ENCODE measurements around the gene CTNS.
A peak's percentile ranks its signal among the peaks of the same experiment; 100 is the strongest.

Gene CTNS

GRCh38 chr17:3626831-3627768, 9.5 kb upstream of the CTNS start:
- DNase-seq = no peak

DNA sequence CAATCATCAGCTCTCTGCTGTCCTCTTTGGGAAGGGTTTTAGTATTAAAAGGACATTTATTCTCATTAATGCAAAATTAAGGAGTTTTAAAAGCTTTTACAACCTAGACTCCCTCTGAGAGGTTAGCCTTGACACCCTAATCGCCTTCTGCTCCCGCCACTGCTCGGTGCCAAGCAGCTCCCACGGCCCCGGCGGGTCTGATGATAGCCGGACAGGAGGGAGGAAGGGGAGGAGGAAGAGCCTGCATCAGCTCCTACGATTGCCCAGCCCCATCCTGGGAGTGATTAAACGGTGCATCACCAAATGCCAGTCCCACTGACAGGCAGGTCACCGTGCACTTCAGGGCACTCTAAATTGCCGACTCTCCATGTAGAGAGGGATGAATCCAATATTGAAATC, 8.8 kb upstream of the CTNS start:
- DNase-seq = no peak

GRCh38 chr17:3630781-3631180, 5.8 kb upstream of the CTNS start:
- DNase-seq = no peak

GRCh38 chr17:3632287-3632686, 4.3 kb upstream of the CTNS start:
- no peak for DNase-seq

- peak in 1 of 2 experiments; percentile 67 for DNase-seq
Measured at GRCh38 chr17:3635474-3636153, 946 bp upstream of the CTNS start.

- peak in 1 of 2 experiments; percentile 18 for DNase-seq
Measured at GRCh38 chr17:3636908-3637373, 381 bp downstream of the CTNS start.

DNA sequence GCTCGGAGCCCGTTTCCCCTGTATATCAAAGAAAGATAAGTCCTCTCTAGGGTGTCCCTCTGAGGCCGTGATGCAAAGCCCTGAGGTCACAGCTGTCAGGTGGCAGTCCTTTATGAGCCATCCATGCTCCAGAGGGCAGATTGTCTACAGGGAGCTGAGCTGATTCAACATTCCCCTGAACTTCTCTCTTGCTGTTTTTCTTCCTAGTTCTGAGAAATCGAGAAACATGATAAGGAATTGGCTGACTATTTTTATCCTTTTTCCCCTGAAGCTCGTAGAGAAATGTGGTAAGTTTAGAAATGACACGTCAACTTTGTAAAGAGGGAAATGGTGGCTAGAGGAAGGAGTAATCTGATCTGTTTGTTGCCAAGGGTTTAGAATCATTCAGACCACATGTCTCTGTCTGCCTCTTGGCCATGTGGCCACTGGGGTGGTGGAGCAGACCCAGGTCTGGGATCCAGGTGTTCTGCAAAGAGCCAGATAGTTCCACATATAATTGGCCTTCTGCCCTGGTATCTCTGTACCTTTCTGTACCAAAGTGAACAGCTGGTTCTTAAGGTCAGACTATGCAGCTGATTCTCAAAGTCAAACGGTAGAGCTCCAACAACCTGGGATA, 3.5 kb downstream of the CTNS start:
- no peak for DNase-seq

GRCh38 chr17:3641014-3641413, 4.5 kb downstream of the CTNS start:
- DNase-seq = no peak

- DNase-seq = no peak
Measured at GRCh38 chr17:3641717-3642486, 5.3 kb downstream of the CTNS start.

DNA sequence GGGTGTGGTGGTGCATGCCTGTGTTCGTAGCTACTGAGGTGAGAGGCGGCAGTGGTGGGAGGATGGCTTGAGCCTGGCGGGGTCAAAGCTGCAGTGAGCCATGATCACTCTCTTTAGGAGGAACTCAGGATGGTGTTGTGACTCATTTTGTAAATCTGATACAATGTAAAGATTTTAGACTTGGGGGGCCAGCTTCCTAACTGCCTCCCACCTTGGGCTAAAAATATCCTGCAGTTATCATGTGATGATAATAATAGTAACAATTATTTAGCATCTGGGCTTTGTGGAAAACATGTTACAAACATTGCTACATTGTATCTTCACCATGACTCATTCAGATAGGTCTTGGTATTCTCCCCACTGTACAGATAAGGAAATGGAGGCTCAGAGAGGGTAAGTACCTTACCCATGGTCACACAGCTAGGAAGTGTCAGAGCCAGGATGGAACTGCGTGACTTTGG, 7.4 kb downstream of the CTNS start:
- DNase-seq = no peak

GRCh38 chr17:3645310-3645709, 8.8 kb downstream of the CTNS start:
- DNase-seq = no peak

DNA sequence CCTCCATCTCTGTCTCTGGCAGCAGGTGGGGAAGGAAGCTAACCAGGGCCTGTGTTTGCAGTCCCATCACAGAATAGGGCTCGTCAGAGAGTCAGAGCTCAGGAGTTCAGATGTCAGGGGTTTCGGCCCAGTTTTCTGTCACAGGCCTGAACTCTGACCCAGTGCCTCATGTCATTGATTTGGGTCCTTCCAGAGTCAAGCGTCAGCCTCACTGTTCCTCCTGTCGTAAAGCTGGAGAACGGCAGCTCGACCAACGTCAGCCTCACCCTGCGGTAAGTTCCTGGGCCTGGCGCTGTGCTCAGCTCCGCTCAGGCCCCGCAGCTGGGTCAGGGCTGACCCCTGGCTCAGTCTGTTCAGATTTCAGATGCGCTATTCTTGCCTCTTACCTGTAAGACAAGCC, 10.7 kb downstream of the CTNS start:
- DNase-seq = no peak

DNA sequence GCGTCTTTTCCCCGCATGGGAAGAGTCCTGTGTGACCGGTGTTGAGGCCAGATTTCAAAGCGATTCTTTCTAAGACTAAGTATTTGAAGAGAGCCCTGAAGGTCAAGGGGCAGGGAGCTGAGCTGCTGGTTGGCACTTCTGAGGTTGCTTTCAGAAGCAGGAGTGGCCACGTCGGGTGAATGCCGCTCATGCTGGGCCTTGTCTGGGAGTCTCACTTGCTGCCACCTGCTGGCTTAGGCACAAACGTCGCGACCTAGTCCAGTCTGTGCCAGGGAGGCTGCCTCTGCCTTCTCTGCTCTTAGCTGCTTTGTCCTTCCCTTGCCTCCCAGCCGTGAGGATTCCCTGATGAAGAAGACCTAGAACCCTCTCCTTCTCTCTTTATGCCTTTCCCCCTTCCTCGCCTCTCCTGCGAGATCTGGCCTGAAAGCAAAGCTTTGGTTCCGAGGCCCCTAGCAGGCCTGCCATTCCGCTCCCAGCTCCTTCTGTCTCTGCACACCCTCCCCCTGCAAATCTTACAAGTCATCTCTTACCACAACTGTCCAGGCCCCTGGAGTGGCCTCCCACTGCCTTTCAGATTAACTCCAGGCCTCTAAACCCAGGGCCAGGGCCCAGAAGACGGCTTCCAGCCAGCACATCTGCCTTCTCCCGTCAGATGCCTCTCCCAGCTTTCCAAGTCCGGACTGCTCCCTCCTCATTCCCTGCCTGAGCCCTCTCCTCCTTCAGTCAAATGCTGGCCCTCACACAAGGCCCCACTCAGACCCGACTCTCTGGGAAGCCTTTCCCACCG, 11.4 kb downstream of the CTNS start:
- DNase-seq = peak; percentile 60 to 71

GRCh38 chr17:3655766-3656165, 19.2 kb downstream of the CTNS start:
- DNase-seq = no peak

- DNase-seq = no peak
Measured at GRCh38 chr17:3656353-3656752, 19.8 kb downstream of the CTNS start.

GRCh38 chr17:3656755-3657587, 20.4 kb downstream of the CTNS start:
- no peak for DNase-seq

GRCh38 chr17:3657588-3657869, 21.0 kb downstream of the CTNS start:
- DNase-seq = no peak

DNA sequence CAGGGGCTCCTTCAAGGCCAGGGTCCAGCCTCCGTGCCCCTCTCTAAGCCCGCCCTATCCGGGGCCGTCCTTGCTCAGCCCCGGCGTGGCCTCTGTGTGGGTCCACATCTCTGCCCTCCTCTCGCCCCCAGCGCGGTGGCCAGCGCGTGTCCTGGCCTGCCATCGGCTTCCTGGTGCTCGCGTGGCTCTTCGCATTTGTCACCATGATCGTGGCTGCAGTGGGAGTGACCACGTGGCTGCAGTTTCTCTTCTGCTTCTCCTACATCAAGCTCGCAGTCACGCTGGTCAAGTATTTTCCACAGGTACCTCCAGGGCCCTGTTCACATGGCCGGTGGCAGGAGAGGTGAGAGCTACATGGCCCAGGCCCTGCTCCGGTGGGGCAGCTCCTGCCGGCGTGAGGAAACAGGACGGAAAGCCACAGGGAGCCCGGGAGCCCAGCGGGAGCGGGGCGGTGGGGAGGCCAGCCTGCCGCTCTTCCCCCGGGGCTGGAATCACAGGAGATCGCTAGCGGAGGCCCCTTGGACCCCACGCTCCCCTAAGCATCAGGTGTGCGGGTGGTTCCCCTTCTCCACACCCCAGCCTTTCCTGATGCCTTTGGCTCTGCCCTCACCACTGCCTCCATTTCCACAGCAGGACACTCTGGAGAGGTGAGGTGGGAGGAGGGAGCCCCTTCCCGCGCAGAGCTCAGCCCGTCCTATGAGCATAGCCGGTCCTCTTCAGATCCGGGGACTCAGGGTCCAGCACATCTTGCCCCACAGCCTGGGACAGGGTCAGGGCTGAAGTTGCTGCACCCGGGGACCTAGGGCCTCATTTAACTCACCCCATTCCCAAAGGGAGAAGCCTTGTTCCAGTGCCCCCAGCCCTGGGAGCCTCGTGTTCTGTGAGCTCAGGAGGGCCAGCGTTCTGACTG, 21.6 kb downstream of the CTNS start:
- no peak for DNase-seq

- no peak for DNase-seq
Measured at GRCh38 chr17:3658784-3659449, 22.4 kb downstream of the CTNS start.

Data from SHP77 (cell line).